Measurements from ENCODE around the gene AMIGO1. TPM values are rescaled to one million over a fixed set of nuclear protein-coding genes. Genes with fewer than 3 reads are reported as not detected.

AMIGO1 gene
- total and polyA plus RNA-seq, 10 of the 15 experiments (the other 5 are each of a cell fraction or from before 2014, with no cell fraction given): 0.02 to 0.28 (median 0.08) TPM; not detected in 1

DNA sequence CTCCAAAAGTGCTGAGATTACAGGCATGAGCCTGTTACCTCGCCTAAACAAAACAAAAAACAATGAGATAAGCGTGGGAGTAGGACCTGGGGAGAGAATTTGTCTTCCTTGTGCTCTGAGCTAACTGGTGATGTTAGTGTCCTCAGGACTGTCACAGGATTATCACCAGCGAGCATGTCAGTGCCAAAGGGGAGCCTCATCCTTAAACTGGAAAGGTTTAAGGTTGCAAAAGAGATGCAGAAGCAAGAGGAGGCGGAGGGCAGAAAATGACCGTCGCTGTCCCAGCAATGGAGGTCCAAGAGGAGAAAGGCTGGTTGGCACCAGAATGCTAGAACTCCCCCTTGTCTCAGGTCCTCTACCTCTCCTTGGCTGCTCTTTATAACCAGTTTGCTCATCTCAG, 39.3 kb downstream of the AMIGO1 start:
- no peak for FAIRE-seq
- H3K27ac ChIP-seq (ENCODE audit: control insufficient read depth, insufficient read depth): no peak overlapping the region
- H3K9me3 ChIP-seq (replicated peaks; ENCODE audit: control insufficient read depth, insufficient read depth, low read length): no peaks in the 10 kb centered on the region
- no peak overlapping the region for H2AFZ ChIP-seq (ENCODE audit: control insufficient read depth, low read depth, low read length)
- ChIA-PET SMC1A (ENCODE audit: uncharacterized antibody, unreplicated experiment) (interaction anchor here (0.9 kb wide), 1 partner anchor 16 kb away, joined by 3 read pairs; no protein-coding TSS in a partner anchor), RAD21 (ENCODE audit: unreplicated experiment) (no interaction called here), CTCF (interaction anchor here (1.5 kb wide), 1 partner anchor 69 kb away, joined by 5 read pairs; no protein-coding TSS in a partner anchor), POLR2A (interaction anchor here (0.6 kb wide), 1 partner anchor 13 kb away, joined by 3 read pairs; no protein-coding TSS in a partner anchor)
- no peaks in the 10 kb centered on the region for H3K4me1 ChIP-seq (ENCODE audit: control insufficient read depth, insufficient read depth, low read length)
- WGBS (ENCODE audit: insufficient coverage, insufficient replicate concordance, low lambda C conversion rate, missing lambda C conversion rate): 5% methylated on average over 6 of the region's 6 CpGs
- H3K79me2 ChIP-seq (ENCODE audit: control insufficient read depth, insufficient read depth, low read length): no peaks in the 10 kb centered on the region
- H3K4me3 ChIP-seq: no peak overlapping the region
- no peaks in the 10 kb centered on the region for H3K36me3 ChIP-seq (ENCODE audit: control insufficient read depth in 2 of 2, insufficient read depth in 2 of 2, low read length in 1 of 2)
- H4K20me1 ChIP-seq (ENCODE audit: control insufficient read depth, insufficient read depth): no peaks in the 10 kb centered on the region
- H3K27me3 ChIP-seq (replicated peaks in 1 of 2; ENCODE audit: control insufficient read depth in 2 of 2, insufficient read depth in 2 of 2, low read length in 1 of 2): peaks cover 2 to 4% of the 10 kb centered on the region in 2 experiments; a peak in 3 of 4 replicates
- TF ChIP-seq HCFC1 (IDR thresholded peaks at IDR 0.05; ENCODE audit: low read length) (no peak), IRF4 (IDR thresholded peaks at IDR 0.05; ENCODE audit: low read depth, low read length) (no peak), SMAD5 (IDR thresholded peaks at IDR 0.05; ENCODE audit: low read depth) (no peak)
- TF ChIP-seq, protein P1, sequence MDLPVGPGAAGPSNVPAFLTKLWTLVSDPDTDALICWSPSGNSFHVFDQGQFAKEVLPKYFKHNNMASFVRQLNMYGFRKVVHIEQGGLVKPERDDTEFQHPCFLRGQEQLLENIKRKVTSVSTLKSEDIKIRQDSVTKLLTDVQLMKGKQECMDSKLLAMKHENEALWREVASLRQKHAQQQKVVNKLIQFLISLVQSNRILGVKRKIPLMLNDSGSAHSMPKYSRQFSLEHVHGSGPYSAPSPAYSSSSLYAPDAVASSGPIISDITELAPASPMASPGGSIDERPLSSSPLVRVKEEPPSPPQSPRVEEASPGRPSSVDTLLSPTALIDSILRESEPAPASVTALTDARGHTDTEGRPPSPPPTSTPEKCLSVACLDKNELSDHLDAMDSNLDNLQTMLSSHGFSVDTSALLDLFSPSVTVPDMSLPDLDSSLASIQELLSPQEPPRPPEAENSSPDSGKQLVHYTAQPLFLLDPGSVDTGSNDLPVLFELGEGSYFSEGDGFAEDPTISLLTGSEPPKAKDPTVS (IDR thresholded peaks at IDR 0.05; ENCODE audit: low read depth, low read length): no peak
- TF ChIP-seq, protein P2, sequence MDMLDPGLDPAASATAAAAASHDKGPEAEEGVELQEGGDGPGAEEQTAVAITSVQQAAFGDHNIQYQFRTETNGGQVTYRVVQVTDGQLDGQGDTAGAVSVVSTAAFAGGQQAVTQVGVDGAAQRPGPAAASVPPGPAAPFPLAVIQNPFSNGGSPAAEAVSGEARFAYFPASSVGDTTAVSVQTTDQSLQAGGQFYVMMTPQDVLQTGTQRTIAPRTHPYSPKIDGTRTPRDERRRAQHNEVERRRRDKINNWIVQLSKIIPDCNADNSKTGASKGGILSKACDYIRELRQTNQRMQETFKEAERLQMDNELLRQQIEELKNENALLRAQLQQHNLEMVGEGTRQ (IDR thresholded peaks at IDR 0.05; ENCODE audit: borderline replicate concordance, low read depth, low read length): no peak
- intact Hi-C loops (cut with micrococcal nuclease; ENCODE audit: unreplicated experiment): no loop called here
- BruUV-seq (replicated peaks): no TSS peak
- no peak for DNase-seq (ENCODE audit: low read depth, low spot score)
- H3K4me2 ChIP-seq (ENCODE audit: control insufficient read depth, insufficient read depth): no peak overlapping the region
- H3K9ac ChIP-seq (ENCODE audit: control insufficient read depth, insufficient read depth, low read length): no peak overlapping the region
- no peak for ATAC-seq
- in situ Hi-C loops (cut with MboI): no loop called here
